Stimulated activated CD4-positive, alpha-beta T cell treated with anti-CD3 and anti-CD28 coated beads, TNF-alpha, amount 100 ng/mL, for 48 hours (primary cell): Measurements from ENCODE around the gene FAM186B.
"Not testable (repeated sequence)": the region's sequence is repeated elsewhere in the genome, so short reads cannot be mapped to it uniquely, and the experiment has no call there.

ENCODE experiments used
- DNase-seq, 3 donors: peaks; one replicate each; pipeline ENCODE4 v3.0.0-alpha.2; 2020; ENCODE audit warnings: low read depth in 3 of 3

Gene FAM186B

GRCh38 chr12:49605539-49605938, at the start of gene FAM186B:
TSS of gene FAM186B (minus strand) at chr12:49605639. CDS start at chr12:49605477, 162 bp downstream.
- DNase-seq = not testable (repeated sequence)

GRCh38 chr12:49654715-49655114, 49.3 kb upstream of the FAM186B start:
- DNase-seq = no peak

GRCh38 chr12:49652921-49653520, 47.6 kb upstream of the FAM186B start:
- DNase-seq = no peak

- DNase-seq = no peak
Measured at GRCh38 chr12:49651855-49652254, 46.4 kb upstream of the FAM186B start.

GRCh38 chr12:49649892-49650291, 44.5 kb upstream of the FAM186B start:
- no peak for DNase-seq

GRCh38 chr12:49649445-49649844, 44.0 kb upstream of the FAM186B start:
- DNase-seq = no peak

- DNase-seq = no peak
Measured at GRCh38 chr12:49648712-49649003, 43.2 kb upstream of the FAM186B start.

- no peak for DNase-seq
Measured at GRCh38 chr12:49647827-49648711, 42.6 kb upstream of the FAM186B start.

- DNase-seq = no peak
Measured at GRCh38 chr12:49646871-49647654, 41.6 kb upstream of the FAM186B start.

GRCh38 chr12:49646331-49646830, 40.9 kb upstream of the FAM186B start:
- no peak for DNase-seq

GRCh38 chr12:49645146-49646039, 40.0 kb upstream of the FAM186B start:
- DNase-seq = no peak

GRCh38 chr12:49644620-49644994, 39.2 kb upstream of the FAM186B start:
- peak; percentile 46 to 76 (median 58) for DNase-seq

GRCh38 chr12:49643961-49644619, 38.7 kb upstream of the FAM186B start:
- DNase-seq = no peak

- DNase-seq = no peak
Measured at GRCh38 chr12:49643135-49643534, 37.7 kb upstream of the FAM186B start.

- DNase-seq = no peak
Measured at GRCh38 chr12:49642370-49642802, 36.9 kb upstream of the FAM186B start.

- DNase-seq = no peak
Measured at GRCh38 chr12:49641748-49642369, 36.4 kb upstream of the FAM186B start.

GRCh38 chr12:49636979-49637755, 31.7 kb upstream of the FAM186B start:
- DNase-seq = peak in 2 of 3 donors; percentile 21 to 44

GRCh38 chr12:49636574-49636973, 31.1 kb upstream of the FAM186B start:
- DNase-seq = no peak

GRCh38 chr12:49635656-49636055, 30.2 kb upstream of the FAM186B start:
- no peak for DNase-seq
